Testis (tissue), 2 donors: ENCODE results near the gene LAMA5.

Experiments
- CTCF ChIP-seq, 3 experiments: fragments of 450-650 bp in 2 of 3; fragments of 200-600 bp in 1 of 3; sonication (generic) in 1 of 3; IDR thresholded peaks; one replicate each; pipeline ENCODE4 v1.5.1; 2016 to 2019; ENCODE audit warnings: antibody characterized with exemption in 3 of 3, mild to moderate bottlenecking in 2 of 3, moderate library complexity in 1 of 3
- POLR2A ChIP-seq: fragments of 450-650 bp; IDR thresholded peaks from one replicate; pipeline ENCODE4 v1.6.1; 2017; ENCODE audit warnings: antibody characterized with exemption, mild to moderate bottlenecking, moderate library complexity

DNA sequence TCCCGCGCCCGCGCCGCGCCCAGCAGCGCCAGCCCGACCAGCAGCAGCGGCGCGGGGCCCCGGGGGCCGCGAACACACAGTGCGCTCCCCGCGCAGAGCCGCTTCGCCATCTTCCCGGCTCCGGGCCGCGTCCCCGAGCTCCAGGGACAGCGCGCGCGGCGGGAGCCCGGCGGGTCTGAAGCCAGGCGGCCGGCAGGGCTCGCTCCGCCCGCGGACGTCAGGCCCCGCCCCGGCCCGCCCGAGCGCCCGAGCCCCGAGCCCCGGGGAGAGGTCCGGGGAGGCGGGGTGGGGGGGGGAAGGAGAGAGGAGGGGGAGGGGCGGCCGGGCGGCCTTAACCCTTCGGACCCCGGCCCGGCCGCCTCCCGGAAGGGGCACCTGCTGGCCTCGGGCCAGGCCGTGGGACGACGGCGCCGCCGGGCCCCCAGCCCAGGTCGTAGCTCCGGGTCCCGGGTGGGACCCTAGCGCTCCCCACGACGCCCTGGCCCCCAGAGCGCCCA is at the start of gene LAMA5:
- TF ChIP-seq CTCF (IDR thresholded peaks at IDR 0.05) (no peak), POLR2A (no peak)
